HepG2 (cell line): ENCODE measurements around the gene RABGGTA. TPM values are rescaled to one million over a fixed set of nuclear protein-coding genes. Genes with fewer than 3 reads are reported as not detected.

Source experiments
- AGO1 ChIP-seq: fragments of 200-400 bp; formaldehyde crosslinking; IDR thresholded peaks from 2 replicates; pipeline ENCODE4 v1.6.1; 2017; ENCODE audit warnings: mild to moderate bottlenecking, low read depth, low read length, moderate library complexity; ENCODE audit not compliant: poor library complexity, severe bottlenecking
- CREB1 ChIP-seq, 2 experiments: fragments of 450-650 bp in 1 of 2; IDR thresholded peaks; 2 replicates each; pipeline ENCODE4 v1.6.1; 2016 to 2017; ENCODE audit warnings: control low read depth in 1 of 2, mild to moderate bottlenecking in 1 of 2, missing compliant biosample characterization in 1 of 2, missing genetic modification characterization in 1 of 2
- ETV6 ChIP-seq: sonication (generic); formaldehyde crosslinking; conservative IDR thresholded peaks from 2 replicates; pipeline ENCODE4 v1.4.0; 2020; ENCODE audit warnings: missing genetic modification reagents
- ISL2 ChIP-seq: sonication (generic); formaldehyde crosslinking; IDR thresholded peaks from 2 replicates; pipeline ENCODE4 v1.5.0; 2020; ENCODE audit warnings: missing genetic modification reagents
- MZF1 ChIP-seq: sonication (generic); formaldehyde crosslinking; IDR thresholded peaks from 2 replicates; pipeline ENCODE4 v1.8.1; 2023; ENCODE audit warnings: mild to moderate bottlenecking, missing genetic modification reagents, borderline replicate concordance
- NFE2L2 ChIP-seq: fragments of 150-350 bp; IDR thresholded peaks from 2 replicates; pipeline ENCODE4 v1.6.1; 2014; ENCODE audit warnings: low read length
- PTBP1 ChIP-seq: fragments of 200-400 bp; formaldehyde crosslinking; IDR thresholded peaks from 2 replicates; pipeline ENCODE4 v1.6.1; 2018; ENCODE audit warnings: low read length, low read depth; ENCODE audit not compliant: poor library complexity, severe bottlenecking
- RAD21 ChIP-seq: fragments of 450-650 bp; formaldehyde crosslinking; IDR thresholded peaks from 2 replicates; pipeline ENCODE4 v1.5.0; 2020; ENCODE audit warnings: mild to moderate bottlenecking
- RARG ChIP-seq: sonication (generic); formaldehyde crosslinking; IDR thresholded peaks from 2 replicates; pipeline ENCODE4 v1.4.0; 2020; ENCODE audit warnings: low read depth, mild to moderate bottlenecking, missing genetic modification reagents
- SMYD3 ChIP-seq: sonication (generic); formaldehyde crosslinking; IDR thresholded peaks from 2 replicates; pipeline ENCODE4 v1.8.1; 2023; ENCODE audit warnings: mild to moderate bottlenecking, missing genetic modification reagents
- ZNF121 ChIP-seq: sonication (generic); formaldehyde crosslinking; IDR thresholded peaks from 2 replicates; pipeline ENCODE4 v1.5.0; 2020; ENCODE audit warnings: mild to moderate bottlenecking, missing genetic modification reagents
- ZNF180 ChIP-seq: sonication (generic); formaldehyde crosslinking; IDR thresholded peaks from 2 replicates; pipeline ENCODE4 v1.4.0; 2020; ENCODE audit warnings: low read depth, missing genetic modification reagents, borderline replicate concordance
- ZNF292 ChIP-seq: sonication (generic); formaldehyde crosslinking; IDR thresholded peaks from 2 replicates; pipeline ENCODE4 v1.8.1; 2022; ENCODE audit warnings: mild to moderate bottlenecking, low read depth, missing genetic modification reagents, borderline replicate concordance
- ZNF496 ChIP-seq: sonication (generic); formaldehyde crosslinking; IDR thresholded peaks from 2 replicates; pipeline ENCODE4 v1.8.1; 2023; ENCODE audit warnings: mild to moderate bottlenecking, moderate library complexity, missing genetic modification reagents; ENCODE audit not compliant: insufficient replicate concordance
- polyA plus RNA-seq, 8 experiments: library from polyadenylated mRNA; depleted of rRNA in 3 of 8; stranded (reverse) in 7 of 8; unstranded in 1 of 8; fragments of >200 nt; fragmentation: Illumina TruSeq in 4 of 8; extraction: Trizol in 4 of 8; gene quantifications; 2 replicates each; pipeline versions ENCODE4 v1.2.1 to v1.2.3, GENCODE V29; 2011 to 2016; ENCODE audit warnings: low read depth in 4 of 8, missing spikeins in 1 of 8, mixed read lengths in 1 of 8; ENCODE audit not compliant: insufficient read depth in 1 of 8
- total RNA-seq, 5 experiments: library from RNA; depleted of rRNA; stranded (reverse); fragments of >200 nt; fragmentation: Illumina TruSeq; extraction: Trizol; gene quantifications; 2 replicates each; pipeline ENCODE4 v1.2.3, GENCODE V29; 2016; ENCODE audit warnings: low read depth in 1 of 5
- TF ChIP-seq, protein P1 (sequence below): sonication (generic); formaldehyde crosslinking; IDR thresholded peaks from 2 replicates; pipeline ENCODE4 v1.4.0; 2020; ENCODE audit warnings: missing genetic modification reagents, borderline replicate concordance
- TF ChIP-seq, protein P2 (sequence below): IDR thresholded peaks from 2 replicates; pipeline ENCODE4 v1.6.1; 2016; ENCODE audit warnings: low read depth
- TF ChIP-seq, protein P3 (sequence below): sonication (generic); formaldehyde crosslinking; IDR thresholded peaks from 2 replicates; pipeline ENCODE4 v1.5.1; 2020; ENCODE audit warnings: mild to moderate bottlenecking, missing genetic modification reagents
- TF ChIP-seq, protein P4 (sequence below): sonication (generic); formaldehyde crosslinking; IDR thresholded peaks from 2 replicates; pipeline ENCODE4 v1.8.1; 2023; ENCODE audit warnings: mild to moderate bottlenecking, inconsistent platforms, moderate library complexity, missing genetic modification reagents, borderline replicate concordance

Gene RABGGTA
- total and polyA plus RNA-seq, 2 of the 13 experiments (the other 11 are each of a cell fraction or from before 2014, with no cell fraction given): 57.9 to 90.8 TPM

DNA sequence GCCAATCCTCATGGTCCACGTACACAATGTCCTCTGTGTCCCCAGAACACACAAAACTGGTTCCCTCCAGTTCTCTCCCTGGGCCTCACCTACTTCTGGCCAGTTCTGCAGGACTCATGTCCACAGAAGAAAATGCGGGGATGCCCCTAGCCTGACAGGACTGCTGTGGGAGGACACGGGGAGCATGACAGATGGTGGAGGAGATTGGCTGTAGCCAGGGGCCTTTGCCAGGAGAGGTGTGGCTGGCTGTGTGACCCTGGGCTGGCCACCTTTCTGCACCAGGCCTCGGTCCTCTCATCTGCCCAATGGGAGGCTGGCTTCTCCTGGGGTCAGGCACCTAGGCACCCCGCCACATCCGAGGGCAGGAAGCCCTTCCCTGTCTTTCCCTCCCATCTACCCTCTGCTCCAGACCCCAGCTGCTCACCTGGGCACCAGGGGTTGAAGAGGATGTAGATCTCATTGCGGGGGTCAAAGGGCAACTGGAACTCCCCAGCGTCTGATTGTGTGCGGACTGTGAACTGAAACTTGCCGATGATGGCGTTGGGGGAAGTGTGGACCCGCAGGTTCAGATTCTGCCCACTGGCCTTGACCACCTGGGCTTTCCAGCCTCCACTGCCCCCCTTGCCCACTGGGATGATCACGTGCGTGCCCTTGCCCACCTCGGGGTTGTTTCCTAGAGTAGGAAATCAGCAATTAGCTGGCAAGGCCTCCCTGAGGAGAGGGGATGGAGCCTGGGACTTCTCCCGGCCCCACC is 11.2 kb downstream of the RABGGTA start (continued):
- TF ChIP-seq SMYD3 (no peak), RAD21 (CRISPR knock-in tag) (no peak), NFE2L2 (no peak), ETV6 (CRISPR knock-in tag) (no peak), ZNF292 (CRISPR knock-in tag) (no peak), PTBP1 (no peak), ZNF496 (no peak), MZF1 (CRISPR knock-in tag) (no peak), AGO1 (no peak), CREB1 (IDR thresholded peaks at IDR 0.05) (no peak), CREB1 (CRISPR knock-in tag; IDR thresholded peaks at IDR 0.05) (no peak), ZNF180 (CRISPR knock-in tag) (no peak), ZNF121 (CRISPR knock-in tag) (no peak), RARG (CRISPR knock-in tag) (no peak), ISL2 (CRISPR knock-in tag) (no peak)
- TF ChIP-seq, protein P1, sequence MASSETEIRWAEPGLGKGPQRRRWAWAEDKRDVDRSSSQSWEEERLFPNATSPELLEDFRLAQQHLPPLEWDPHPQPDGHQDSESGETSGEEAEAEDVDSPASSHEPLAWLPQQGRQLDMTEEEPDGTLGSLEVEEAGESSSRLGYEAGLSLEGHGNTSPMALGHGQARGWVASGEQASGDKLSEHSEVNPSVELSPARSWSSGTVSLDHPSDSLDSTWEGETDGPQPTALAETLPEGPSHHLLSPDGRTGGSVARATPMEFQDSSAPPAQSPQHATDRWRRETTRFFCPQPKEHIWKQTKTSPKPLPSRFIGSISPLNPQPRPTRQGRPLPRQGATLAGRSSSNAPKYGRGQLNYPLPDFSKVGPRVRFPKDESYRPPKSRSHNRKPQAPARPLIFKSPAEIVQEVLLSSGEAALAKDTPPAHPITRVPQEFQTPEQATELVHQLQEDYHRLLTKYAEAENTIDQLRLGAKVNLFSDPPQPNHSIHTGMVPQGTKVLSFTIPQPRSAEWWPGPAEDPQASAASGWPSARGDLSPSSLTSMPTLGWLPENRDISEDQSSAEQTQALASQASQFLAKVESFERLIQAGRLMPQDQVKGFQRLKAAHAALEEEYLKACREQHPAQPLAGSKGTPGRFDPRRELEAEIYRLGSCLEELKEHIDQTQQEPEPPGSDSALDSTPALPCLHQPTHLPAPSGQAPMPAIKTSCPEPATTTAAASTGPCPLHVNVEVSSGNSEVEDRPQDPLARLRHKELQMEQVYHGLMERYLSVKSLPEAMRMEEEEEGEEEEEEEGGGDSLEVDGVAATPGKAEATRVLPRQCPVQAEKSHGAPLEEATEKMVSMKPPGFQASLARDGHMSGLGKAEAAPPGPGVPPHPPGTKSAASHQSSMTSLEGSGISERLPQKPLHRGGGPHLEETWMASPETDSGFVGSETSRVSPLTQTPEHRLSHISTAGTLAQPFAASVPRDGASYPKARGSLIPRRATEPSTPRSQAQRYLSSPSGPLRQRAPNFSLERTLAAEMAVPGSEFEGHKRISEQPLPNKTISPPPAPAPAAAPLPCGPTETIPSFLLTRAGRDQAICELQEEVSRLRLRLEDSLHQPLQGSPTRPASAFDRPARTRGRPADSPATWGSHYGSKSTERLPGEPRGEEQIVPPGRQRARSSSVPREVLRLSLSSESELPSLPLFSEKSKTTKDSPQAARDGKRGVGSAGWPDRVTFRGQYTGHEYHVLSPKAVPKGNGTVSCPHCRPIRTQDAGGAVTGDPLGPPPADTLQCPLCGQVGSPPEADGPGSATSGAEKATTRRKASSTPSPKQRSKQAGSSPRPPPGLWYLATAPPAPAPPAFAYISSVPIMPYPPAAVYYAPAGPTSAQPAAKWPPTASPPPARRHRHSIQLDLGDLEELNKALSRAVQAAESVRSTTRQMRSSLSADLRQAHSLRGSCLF (CRISPR knock-in tag): no peak
- TF ChIP-seq, protein P2, sequence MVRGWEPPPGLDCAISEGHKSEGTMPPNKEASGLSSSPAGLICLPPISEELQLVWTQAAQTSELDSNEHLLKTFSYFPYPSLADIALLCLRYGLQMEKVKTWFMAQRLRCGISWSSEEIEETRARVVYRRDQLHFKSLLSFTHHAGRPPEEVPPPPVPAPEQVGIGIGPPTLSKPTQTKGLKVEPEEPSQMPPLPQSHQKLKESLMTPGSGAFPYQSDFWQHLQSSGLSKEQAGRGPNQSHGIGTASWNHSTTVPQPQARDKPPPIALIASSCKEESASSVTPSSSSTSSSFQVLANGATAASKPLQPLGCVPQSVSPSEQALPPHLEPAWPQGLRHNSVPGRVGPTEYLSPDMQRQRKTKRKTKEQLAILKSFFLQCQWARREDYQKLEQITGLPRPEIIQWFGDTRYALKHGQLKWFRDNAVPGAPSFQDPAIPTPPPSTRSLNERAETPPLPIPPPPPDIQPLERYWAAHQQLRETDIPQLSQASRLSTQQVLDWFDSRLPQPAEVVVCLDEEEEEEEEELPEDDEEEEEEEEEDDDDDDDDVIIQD (CRISPR knock-in tag): 0 out of 2 replicates have a peak, but pooled peaks have one; percentile 17
- TF ChIP-seq, protein P3, sequence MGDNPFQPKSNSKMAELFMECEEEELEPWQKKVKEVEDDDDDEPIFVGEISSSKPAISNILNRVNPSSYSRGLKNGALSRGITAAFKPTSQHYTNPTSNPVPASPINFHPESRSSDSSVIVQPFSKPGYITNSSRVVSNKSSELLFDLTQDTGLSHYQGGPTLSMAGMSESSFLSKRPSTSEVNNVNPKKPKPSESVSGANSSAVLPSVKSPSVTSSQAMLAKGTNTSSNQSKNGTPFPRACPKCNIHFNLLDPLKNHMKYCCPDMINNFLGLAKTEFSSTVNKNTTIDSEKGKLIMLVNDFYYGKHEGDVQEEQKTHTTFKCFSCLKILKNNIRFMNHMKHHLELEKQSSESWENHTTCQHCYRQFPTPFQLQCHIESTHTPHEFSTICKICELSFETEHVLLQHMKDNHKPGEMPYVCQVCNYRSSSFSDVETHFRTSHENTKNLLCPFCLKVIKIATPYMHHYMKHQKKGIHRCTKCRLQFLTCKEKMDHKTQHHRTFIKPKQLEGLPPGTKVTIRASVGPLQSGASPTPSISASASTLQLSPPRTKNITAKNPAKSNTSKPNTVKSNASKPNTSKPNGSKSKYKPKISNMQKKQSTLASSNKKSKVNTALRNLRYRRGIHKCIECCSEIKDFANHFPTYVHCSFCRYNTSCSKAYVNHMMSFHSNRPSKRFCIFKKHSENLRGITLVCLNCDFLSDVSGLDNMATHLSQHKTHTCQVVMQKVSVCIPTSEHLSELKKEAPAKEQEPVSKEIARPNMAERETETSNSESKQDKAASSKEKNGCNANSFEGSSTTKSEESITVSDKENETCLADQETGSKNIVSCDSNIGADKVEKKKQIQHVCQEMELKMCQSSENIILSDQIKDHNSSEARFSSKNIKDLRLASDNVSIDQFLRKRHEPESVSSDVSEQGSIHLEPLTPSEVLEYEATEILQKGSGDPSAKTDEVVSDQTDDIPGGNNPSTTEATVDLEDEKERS (CRISPR knock-in tag): no peak
- TF ChIP-seq, protein P4, sequence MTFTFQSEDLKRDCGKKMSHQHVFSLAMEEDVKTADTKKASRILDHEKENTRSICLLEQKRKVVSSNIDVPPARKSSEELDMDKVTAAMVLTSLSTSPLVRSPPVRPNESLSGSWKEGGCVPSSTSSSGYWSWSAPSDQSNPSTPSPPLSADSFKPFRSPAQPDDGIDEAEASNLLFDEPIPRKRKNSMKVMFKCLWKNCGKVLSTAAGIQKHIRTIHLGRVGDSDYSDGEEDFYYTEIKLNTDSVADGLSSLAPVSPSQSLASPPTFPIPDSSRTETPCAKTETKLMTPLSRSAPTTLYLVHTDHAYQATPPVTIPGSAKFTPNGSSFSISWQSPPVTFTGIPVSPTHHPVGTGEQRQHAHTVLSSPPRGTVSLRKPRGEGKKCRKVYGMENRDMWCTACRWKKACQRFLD (CRISPR knock-in tag): 0 out of 2 replicates have a peak, but pooled peaks have one; percentile 32
